Epithelial cell of esophagus (primary cell): ENCODE data around the gene KIF16B.

ENCODE experiments used
- DNase-seq: peaks from one replicate; pipeline ENCODE4 v3.0.0; 2010; ENCODE audit warnings: low read depth
- H3K4me3 ChIP-seq: 2 replicates; pipeline ENCODE4 v1.5.1; 2011; ENCODE audit warnings: mild to moderate bottlenecking, low read length, control low read depth
- CTCF ChIP-seq: IDR thresholded peaks from 2 replicates; pipeline ENCODE4 v1.5.1; 2011; ENCODE audit warnings: low read depth, mild to moderate bottlenecking, low read length, control low read depth, inconsistent platforms; ENCODE audit not compliant: insufficient read depth; ENCODE audit errors: missing control alignments

The KIF16B gene

GRCh38 chr20:16472045-16472872, 101.0 kb downstream of the KIF16B start:
- peak; percentile 54 for DNase-seq
- no peak overlapping the region for H3K4me3 ChIP-seq
- TF ChIP-seq CTCF, result no peak

- no peak for TF ChIP-seq CTCF
- no peak for DNase-seq
- no peak overlapping the region for H3K4me3 ChIP-seq
Measured at GRCh38 chr20:16469395-16469905, 103.8 kb downstream of the KIF16B start.

- H3K4me3 ChIP-seq, result no peak overlapping the region
- no peak for TF ChIP-seq CTCF
- DNase-seq, result no peak
Measured at GRCh38 chr20:16462711-16463110, 110.5 kb downstream of the KIF16B start.

- TF ChIP-seq CTCF, result no peak
- H3K4me3 ChIP-seq, result no peak overlapping the region
- DNase-seq, result peak; percentile 67
Measured at GRCh38 chr20:16459019-16459700, 114.1 kb downstream of the KIF16B start.

- no peak for DNase-seq
- H3K4me3 ChIP-seq, result no peak overlapping the region
- no peak for TF ChIP-seq CTCF
Measured at GRCh38 chr20:16457514-16457913, 115.7 kb downstream of the KIF16B start.

- no peak overlapping the region for H3K4me3 ChIP-seq
- DNase-seq, result no peak
- TF ChIP-seq CTCF, result no peak
Measured at GRCh38 chr20:16455324-16455723, 117.9 kb downstream of the KIF16B start.
